K562 (cell line): ENCODE measurements around the gene ITGA7.

Experiments used
- ELF1 ChIP-seq: fragments of 200-800 bp; sonication (Bioruptor generic); IDR thresholded peaks from 2 replicates; pipeline ENCODE4 v1.6.1; 2016; ENCODE audit warnings: missing genetic modification characterization, missing compliant biosample characterization
- EP300 ChIP-seq: IDR thresholded peaks from 2 replicates; pipeline ENCODE4 v1.6.1; 2012; ENCODE audit warnings: low read length, improper control_type of control experiment
- ETS1 ChIP-seq: conservative IDR thresholded peaks from 2 replicates; pipeline ENCODE4 v1.6.1; 2011; ENCODE audit warnings: low read depth, mild to moderate bottlenecking, low read length; ENCODE audit not compliant: control insufficient read depth
- FOXP1 ChIP-seq: sonication (generic); formaldehyde crosslinking; IDR thresholded peaks from 2 replicates; pipeline ENCODE4 v1.8.0; 2022; ENCODE audit warnings: mild to moderate bottlenecking, missing genetic modification reagents
- KLF6 ChIP-seq: fragments of 250-450 bp; sonication (Bioruptor Pico); IDR thresholded peaks from 2 replicates; pipeline ENCODE4 v1.4.0; 2020; ENCODE audit warnings: mild to moderate bottlenecking, moderate library complexity, borderline replicate concordance
- NRF1 ChIP-seq, 2 experiments: fragments of 450-650 bp; IDR thresholded peaks in 1 of 2; conservative IDR thresholded peaks in 1 of 2; 2 replicates each; pipeline ENCODE4 v1.6.1; 2014; ENCODE audit warnings: mild to moderate bottlenecking in 2 of 2
- POLR2AphosphoS5 ChIP-seq: IDR thresholded peaks from 2 replicates; pipeline ENCODE4 v1.6.1; 2011; ENCODE audit warnings: mild to moderate bottlenecking, low read depth, low read length, moderate library complexity; ENCODE audit not compliant: control insufficient read depth, insufficient read depth
- ZZZ3 ChIP-seq: fragments of 450-650 bp; IDR thresholded peaks from 2 replicates; pipeline ENCODE4 v1.6.1; 2016; ENCODE audit warnings: antibody characterized with exemption, mild to moderate bottlenecking, moderate library complexity
- TF ChIP-seq, protein P1 (sequence below), 3 experiments: IDR thresholded peaks in 2 of 3; conservative IDR thresholded peaks in 1 of 3; 2 replicates each; pipeline ENCODE4 v1.5.1; 2011 to 2012; ENCODE audit warnings: low read length in 3 of 3, mild to moderate bottlenecking in 3 of 3, control low read depth in 2 of 3, improper control_type of control experiment in 1 of 3, inconsistent platforms in 1 of 3, low read depth in 1 of 3, mixed read lengths in 1 of 3, moderate library complexity in 1 of 3; ENCODE audit not compliant: insufficient read depth in 2 of 3

DNA sequence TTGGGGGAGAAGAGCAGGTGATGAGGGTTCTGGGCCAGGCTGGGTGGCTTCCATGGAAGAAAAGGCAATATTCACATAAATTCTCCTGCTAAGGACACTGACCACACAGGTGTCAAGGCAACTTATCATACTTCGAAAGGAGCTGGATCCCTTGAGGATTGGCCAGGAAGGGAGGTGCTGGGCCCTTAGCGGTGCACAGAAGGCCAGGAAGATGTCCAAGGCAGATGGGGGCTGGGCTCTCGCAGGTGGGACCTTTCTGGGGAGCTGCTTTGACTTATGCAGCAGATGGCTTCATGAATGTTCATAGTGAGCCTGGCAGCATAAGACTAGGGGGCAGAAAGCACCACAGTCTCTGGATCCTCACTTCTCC is 17.2 kb upstream of the ITGA7 start:
- no peak for TF ChIP-seq ELF1
- TF ChIP-seq NRF1 (conservative IDR thresholded peaks at IDR 0.05 in 1 of 2, IDR thresholded peaks at IDR 0.05 in 1 of 2): no peak
- TF ChIP-seq ETS1: no peak
- no peak for TF ChIP-seq ZZZ3
- TF ChIP-seq POLR2AphosphoS5: no peak
- no peak for TF ChIP-seq FOXP1
- no peak for TF ChIP-seq EP300
- TF ChIP-seq, protein P1, sequence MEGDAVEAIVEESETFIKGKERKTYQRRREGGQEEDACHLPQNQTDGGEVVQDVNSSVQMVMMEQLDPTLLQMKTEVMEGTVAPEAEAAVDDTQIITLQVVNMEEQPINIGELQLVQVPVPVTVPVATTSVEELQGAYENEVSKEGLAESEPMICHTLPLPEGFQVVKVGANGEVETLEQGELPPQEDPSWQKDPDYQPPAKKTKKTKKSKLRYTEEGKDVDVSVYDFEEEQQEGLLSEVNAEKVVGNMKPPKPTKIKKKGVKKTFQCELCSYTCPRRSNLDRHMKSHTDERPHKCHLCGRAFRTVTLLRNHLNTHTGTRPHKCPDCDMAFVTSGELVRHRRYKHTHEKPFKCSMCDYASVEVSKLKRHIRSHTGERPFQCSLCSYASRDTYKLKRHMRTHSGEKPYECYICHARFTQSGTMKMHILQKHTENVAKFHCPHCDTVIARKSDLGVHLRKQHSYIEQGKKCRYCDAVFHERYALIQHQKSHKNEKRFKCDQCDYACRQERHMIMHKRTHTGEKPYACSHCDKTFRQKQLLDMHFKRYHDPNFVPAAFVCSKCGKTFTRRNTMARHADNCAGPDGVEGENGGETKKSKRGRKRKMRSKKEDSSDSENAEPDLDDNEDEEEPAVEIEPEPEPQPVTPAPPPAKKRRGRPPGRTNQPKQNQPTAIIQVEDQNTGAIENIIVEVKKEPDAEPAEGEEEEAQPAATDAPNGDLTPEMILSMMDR (IDR thresholded peaks at IDR 0.05 in 2 of 3, conservative IDR thresholded peaks at IDR 0.05 in 1 of 3; ENCODE audit: insufficient read depth in 2 of 3, low read depth in 1 of 3, low read length in 3 of 3): no peak
- TF ChIP-seq KLF6 (CRISPR knock-in tag): no peak
